Parathyroid adenoma (tissue), 2 donors: ENCODE results near the gene MAST2.

Experiments
- H2AFZ ChIP-seq: fragments of 300-600 bp; sonication (generic); one replicate; pipeline ENCODE4 v1.7.0; 2017; ENCODE audit warnings: antibody characterized with exemption, mild to moderate bottlenecking
- H3K27ac ChIP-seq: fragments of 300-600 bp; sonication (generic); one replicate; pipeline ENCODE4 v1.7.0; 2017
- H3K27me3 ChIP-seq: fragments of 300-600 bp; sonication (generic); one replicate; pipeline ENCODE4 v1.7.0; 2017; ENCODE audit warnings: low read length; ENCODE audit not compliant: control insufficient read depth, insufficient read depth
- H3K36me3 ChIP-seq: fragments of 300-600 bp; sonication (generic); one replicate; pipeline ENCODE4 v1.7.0; 2017; ENCODE audit warnings: low read length; ENCODE audit not compliant: control insufficient read depth, insufficient read depth
- H3K4me1 ChIP-seq: fragments of 300-600 bp; sonication (generic); one replicate; pipeline ENCODE4 v1.7.0; 2017; ENCODE audit warnings: control low read depth
- H3K4me2 ChIP-seq: fragments of 300-600 bp; sonication (generic); one replicate; pipeline ENCODE4 v1.7.0; 2017; ENCODE audit warnings: low read length
- H3K4me3 ChIP-seq: fragments of 300-600 bp; sonication (generic); one replicate; pipeline ENCODE4 v1.7.0; 2017; ENCODE audit warnings: low read depth, low read length
- H3K79me2 ChIP-seq: fragments of 300-600 bp; sonication (generic); one replicate; pipeline ENCODE4 v1.7.0; 2017; ENCODE audit warnings: control low read depth
- H3K9ac ChIP-seq: fragments of 300-600 bp; sonication (generic); one replicate; pipeline ENCODE4 v1.7.0; 2017; ENCODE audit warnings: mild to moderate bottlenecking
- H3K9me3 ChIP-seq: fragments of 300-600 bp; sonication (generic); one replicate; pipeline ENCODE4 v1.7.0; 2017; ENCODE audit warnings: low read length; ENCODE audit not compliant: control insufficient read depth
- CTCF ChIP-seq: fragments of 300-600 bp; sonication (generic); IDR thresholded peaks from one replicate; pipeline ENCODE4 v1.7.0; 2017; ENCODE audit warnings: antibody characterized with exemption, mild to moderate bottlenecking
- donor health status: primary hyperparathyroidism.

The MAST2 gene

GRCh38 chr1:46065405-46065804, 262.0 kb downstream of the MAST2 start:
- Histone ChIP-seq H3K36me3 (no peaks in the 10 kb centered on the region), H2AFZ (no peak overlapping the region), H3K4me3 (no peak overlapping the region), H3K27ac (no peak overlapping the region), H3K9me3 (no peaks in the 10 kb centered on the region), H3K9ac (no peak overlapping the region), H3K4me2 (no peak overlapping the region), H3K79me2 (no peaks in the 10 kb centered on the region), H3K27me3 (no peaks in the 10 kb centered on the region), H3K4me1 (no peaks in the 10 kb centered on the region)
- no peak for TF ChIP-seq CTCF

GRCh38 chr1:46067652-46068051, 264.2 kb downstream of the MAST2 start:
- no peak overlapping the region for H3K27ac ChIP-seq
- no peak for TF ChIP-seq CTCF
- no peak overlapping the region for H3K9ac ChIP-seq

GRCh38 chr1:46068525-46068924, 265.1 kb downstream of the MAST2 start:
- H2AFZ ChIP-seq, result no peak overlapping the region
- H3K27me3 ChIP-seq, result no peaks in the 10 kb centered on the region
- no peaks in the 10 kb centered on the region for H3K4me1 ChIP-seq
- no peaks in the 10 kb centered on the region for H3K36me3 ChIP-seq
- no peaks in the 10 kb centered on the region for H3K9me3 ChIP-seq
- H3K4me3 ChIP-seq, result no peak overlapping the region
- H3K27ac ChIP-seq, result no peak overlapping the region
- H3K4me2 ChIP-seq, result no peak overlapping the region
- H3K9ac ChIP-seq, result no peak overlapping the region
- no peaks in the 10 kb centered on the region for H3K79me2 ChIP-seq
- no peak for TF ChIP-seq CTCF

More at GRCh38 chr1:46067652-46068051, 264.2 kb downstream of the MAST2 start:
- no peak overlapping the region for H2AFZ ChIP-seq
- no peaks in the 10 kb centered on the region for H3K4me1 ChIP-seq
- H3K27me3 ChIP-seq, result no peaks in the 10 kb centered on the region
- H3K9me3 ChIP-seq, result no peaks in the 10 kb centered on the region
- no peak overlapping the region for H3K4me2 ChIP-seq
- no peaks in the 10 kb centered on the region for H3K36me3 ChIP-seq
- no peaks in the 10 kb centered on the region for H3K79me2 ChIP-seq
- no peak overlapping the region for H3K4me3 ChIP-seq

GRCh38 chr1:46070164-46070814, 266.9 kb downstream of the MAST2 start:
- Histone ChIP-seq H3K79me2 (no peaks in the 10 kb centered on the region), H3K4me3 (no peak overlapping the region), H3K36me3 (no peaks in the 10 kb centered on the region), H3K9ac (no peak overlapping the region), H3K4me1 (no peaks in the 10 kb centered on the region), H2AFZ (no peak overlapping the region), H3K4me2 (no peak overlapping the region), H3K9me3 (no peaks in the 10 kb centered on the region), H3K27ac (no peak overlapping the region), H3K27me3 (no peaks in the 10 kb centered on the region)
- TF ChIP-seq CTCF, result no peak

- Histone ChIP-seq H3K27ac (no peak overlapping the region), H3K9me3 (no peaks in the 10 kb centered on the region), H3K4me1 (no peaks in the 10 kb centered on the region), H3K9ac (no peak overlapping the region), H3K36me3 (no peaks in the 10 kb centered on the region), H3K27me3 (no peaks in the 10 kb centered on the region), H3K4me2 (no peak overlapping the region), H3K4me3 (no peak overlapping the region), H2AFZ (no peak overlapping the region), H3K79me2 (no peaks in the 10 kb centered on the region)
- TF ChIP-seq CTCF, result no peak
These were observed 269.6 kb downstream of the MAST2 start for GRCh38 chr1:46072975-46073374.
